Activated CD4-positive, alpha-beta T cell treated with anti-CD3 and anti-CD28 coated beads for 1 hour (primary cell): Measurements from ENCODE around the gene ARHGEF10L.

Source experiments
- DNase-seq: peaks from one replicate; pipeline ENCODE4 v3.0.0-alpha.2; 2020

ARHGEF10L gene

DNA sequence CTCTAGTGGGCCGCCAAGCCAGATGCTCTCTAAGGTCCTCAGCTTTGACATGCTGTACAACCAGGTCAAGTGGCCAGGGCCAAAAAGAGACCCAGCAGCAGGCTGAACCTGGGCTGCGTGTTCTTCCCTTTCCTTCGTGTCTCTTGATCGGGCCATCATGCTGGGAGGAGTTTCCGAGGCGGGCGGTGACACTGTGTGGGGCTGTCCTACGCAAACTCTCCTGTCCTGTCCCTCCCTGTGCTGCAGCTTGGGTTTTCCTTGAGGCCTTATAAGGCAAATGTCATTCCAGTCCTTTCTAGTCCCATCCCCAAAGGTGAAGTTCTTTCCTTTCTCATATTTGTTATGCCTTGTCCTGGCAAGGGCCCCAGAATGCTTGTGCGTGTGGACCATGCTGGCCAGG is 56.7 kb downstream of the ARHGEF10L start:
- DNase-seq, result no peak

DNA sequence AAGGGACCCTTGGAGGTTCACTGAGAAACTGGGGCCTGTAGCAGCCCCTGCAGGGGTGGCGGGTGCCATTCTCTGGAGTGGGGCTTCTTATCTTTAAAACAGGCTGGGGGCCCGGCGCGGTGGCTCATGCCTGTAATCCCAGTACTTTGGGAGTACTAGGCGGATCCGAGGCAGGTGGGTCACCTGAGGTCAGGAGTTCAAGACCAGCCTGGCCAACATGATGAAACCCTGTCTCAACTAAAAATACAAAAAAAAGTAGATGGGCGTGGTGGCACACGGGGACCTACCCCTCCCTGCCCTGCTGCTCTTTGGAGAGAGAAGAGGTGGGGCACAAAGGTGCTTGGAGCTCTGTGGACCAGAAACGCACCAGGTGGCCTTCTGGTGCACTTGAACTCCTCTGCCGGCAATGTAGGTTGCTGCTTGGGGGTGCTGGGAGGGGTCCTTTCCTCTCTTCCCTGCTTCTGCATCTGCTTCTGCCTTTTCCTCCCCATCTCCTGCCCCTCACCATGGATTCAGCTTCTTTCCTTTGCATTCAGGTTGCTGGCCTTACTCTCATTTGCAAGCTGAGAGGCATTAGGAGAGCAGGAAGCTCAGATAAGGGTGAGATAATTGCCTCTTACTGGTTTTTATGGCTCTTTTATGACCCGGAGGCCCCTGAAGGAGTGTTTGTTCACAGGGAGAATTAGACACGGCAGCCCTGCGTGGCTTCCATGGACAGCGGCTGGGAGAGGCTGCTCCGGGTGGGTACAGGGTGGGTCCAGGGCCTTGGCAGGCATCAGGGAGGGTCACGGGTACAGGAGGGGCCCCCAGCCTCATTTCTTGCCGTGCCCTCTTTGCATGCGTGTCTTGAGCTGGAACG is 57.4 kb downstream of the ARHGEF10L start:
- no peak for DNase-seq

DNA sequence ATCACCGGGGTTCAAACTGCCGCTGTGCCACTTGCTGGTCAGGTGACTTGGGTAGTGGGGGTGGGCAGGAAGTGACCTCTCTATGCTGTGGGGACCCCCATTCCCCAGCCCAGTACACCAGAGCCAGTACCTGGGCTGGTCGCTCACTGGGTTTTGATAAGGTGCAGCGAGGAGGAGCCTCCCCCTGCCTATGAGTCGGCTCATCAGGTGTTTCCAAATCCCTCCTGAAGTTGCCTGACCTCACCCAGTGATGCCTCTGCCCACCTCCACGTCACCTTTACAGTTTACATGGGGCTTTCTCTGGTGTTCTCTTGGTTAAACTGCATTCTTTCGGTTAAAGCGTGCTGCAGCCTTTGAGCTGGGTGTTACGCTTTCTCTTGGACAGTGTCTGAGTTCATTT is 58.2 kb downstream of the ARHGEF10L start:
- no peak for DNase-seq

DNA sequence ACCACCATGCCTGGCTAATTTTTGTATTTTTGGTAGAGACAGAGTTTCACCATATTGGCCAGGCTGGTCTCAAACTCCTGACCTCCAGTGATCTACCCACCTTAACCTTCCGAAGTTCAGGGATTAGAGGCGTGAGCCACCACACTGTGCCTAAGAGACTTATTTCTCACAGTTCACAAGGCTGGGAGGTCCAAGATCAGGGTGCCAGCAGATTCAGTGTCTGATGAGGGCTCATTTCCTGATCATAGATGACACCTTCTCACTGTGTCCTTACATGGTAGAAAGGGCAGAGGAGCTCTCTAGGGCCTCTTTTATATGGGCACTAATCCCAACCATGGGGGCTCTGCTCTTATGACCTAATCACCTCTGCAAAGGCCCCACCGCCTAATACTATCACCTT is 58.8 kb downstream of the ARHGEF10L start:
- DNase-seq, result no peak

DNA sequence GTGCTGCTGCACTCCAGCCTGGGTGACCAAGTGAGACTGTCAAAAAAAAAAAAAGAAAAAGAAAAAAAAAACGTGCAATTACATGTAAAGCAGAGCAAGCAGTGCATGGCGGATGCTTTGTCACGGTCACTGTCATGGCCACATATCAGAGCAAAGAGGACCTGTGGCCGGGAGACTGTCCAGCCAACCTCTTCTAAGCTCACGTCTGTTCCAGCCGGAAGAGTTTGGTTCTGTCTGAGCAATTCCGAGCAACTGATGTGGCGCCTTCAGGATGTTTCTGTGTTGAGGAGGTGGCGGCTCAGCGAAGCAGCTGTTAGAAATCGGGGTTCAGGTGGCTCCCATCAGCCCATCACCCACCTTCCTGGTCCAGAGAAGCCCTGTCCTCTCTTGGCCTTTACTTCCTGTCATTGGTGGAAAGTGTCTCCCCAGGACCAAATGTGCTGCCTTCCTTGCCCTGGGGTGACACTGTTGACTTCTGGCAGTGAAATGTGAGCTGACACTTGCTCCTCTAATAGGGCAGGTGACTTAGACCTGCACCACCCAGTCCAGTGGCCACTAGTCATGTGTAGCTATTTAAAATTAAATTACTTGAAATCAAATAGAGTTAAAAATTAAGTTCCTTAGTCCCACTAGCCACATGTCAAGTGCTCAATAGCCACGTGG is 59.9 kb downstream of the ARHGEF10L start:
- no peak for DNase-seq

DNA sequence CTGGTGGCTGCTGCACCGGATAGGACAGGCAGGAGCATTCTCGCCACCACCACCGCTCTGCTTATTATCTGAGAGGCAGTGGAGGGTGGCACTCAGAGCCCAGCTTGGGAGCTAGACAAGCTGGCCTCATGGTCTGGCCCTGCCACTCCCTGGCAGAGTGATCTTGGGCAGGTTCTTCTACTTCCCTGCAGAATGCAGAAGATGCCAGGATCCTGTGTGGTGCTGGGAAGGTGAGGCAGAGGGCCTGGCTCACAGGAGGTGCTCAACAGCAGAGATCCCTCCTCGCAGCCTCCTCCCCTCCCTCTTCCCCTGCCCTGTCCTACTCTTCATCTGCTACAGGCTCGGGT is 60.4 kb downstream of the ARHGEF10L start:
- DNase-seq, result no peak

DNA sequence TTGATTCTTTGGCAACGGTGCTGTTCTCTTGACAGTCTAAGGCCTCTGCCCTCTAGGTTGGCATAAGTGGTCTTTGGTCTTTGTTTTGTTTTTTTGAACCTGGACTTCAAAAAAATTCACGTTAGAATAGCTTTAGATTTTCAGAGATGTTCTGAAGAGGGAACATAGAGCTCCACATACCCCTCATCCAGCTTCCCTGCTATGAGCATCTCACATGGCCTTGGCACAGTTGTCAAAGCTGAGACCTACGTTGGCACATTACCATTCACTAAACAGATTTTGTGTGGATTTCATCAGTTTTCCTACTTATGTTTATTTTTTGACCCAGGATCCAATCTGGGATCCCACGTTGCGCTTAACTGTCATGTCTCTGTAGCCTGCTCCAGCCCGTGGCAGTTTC is 60.8 kb downstream of the ARHGEF10L start:
- no peak for DNase-seq

DNA sequence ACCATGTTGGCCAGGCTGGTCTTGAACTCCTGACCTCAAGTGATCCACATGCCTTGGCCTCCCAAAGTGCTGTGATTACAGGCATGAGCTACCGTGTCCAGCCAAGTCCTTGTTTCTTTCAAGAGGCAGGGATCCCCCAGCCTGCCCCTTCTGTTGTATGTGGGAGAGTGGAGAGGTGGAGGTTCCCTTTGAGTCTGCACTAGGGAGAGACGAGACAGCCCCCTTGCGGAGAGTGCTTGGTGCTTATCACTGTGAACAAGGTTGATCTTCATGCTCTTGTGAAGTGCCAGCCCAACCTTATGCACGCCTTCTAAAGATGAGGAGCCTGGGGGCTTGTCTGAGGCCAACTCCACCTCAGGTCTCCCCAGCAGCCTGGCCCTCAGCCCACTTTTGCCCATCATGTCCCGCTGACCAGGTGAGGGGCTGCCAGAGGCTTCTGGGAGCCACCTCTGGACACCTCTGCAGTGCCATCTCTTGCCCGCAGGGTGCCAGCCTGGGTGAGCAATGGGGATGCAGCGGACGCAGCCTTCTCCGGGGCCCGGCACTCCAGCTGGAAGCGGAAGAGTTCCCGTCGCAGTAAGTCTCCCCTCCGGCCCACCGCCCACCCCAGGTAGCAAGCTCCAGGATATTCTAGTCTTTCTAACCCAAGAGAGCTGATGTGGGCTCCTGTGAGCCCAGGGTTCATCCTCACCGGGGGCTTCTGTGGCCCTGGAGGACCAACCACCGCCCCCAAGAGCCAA is 62.3 kb downstream of the ARHGEF10L start:
- no peak for DNase-seq

DNA sequence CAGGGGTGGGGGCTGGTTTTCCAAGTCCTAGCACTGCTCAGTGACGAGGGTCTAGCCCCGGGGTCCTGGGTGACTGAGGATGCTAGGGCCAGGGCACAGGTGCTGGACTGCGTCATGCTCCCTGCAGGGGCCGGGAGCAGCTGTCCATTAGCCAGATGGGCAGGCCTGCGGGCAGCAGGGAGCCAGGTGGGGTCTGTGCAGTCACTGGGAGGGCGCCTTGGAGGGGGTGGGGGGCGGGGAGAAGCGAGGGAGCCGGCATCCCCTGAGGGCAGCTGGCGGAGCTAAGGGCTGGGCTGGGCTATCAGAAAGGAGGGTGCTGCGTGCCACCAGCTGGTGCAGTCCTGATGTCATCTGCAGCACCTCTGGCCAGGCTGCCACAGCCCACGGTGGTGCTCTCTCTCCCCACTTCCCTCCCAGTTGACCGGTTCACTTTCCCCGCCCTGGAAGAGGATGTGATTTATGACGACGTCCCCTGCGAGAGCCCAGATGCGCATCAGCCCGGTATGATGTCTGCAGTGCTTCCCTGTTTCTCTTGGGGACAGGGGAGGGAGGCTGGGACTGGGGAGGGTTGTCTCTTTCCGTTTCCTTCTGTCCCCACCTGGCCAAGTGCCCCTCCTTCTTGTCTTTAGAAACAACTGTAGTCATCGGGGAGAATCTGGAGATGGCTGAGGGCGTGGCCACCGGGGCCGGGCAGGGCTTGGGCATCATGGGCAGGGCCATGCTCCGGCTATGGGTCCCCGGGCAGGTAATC is 63.8 kb downstream of the ARHGEF10L start:
- DNase-seq, result no peak

DNA sequence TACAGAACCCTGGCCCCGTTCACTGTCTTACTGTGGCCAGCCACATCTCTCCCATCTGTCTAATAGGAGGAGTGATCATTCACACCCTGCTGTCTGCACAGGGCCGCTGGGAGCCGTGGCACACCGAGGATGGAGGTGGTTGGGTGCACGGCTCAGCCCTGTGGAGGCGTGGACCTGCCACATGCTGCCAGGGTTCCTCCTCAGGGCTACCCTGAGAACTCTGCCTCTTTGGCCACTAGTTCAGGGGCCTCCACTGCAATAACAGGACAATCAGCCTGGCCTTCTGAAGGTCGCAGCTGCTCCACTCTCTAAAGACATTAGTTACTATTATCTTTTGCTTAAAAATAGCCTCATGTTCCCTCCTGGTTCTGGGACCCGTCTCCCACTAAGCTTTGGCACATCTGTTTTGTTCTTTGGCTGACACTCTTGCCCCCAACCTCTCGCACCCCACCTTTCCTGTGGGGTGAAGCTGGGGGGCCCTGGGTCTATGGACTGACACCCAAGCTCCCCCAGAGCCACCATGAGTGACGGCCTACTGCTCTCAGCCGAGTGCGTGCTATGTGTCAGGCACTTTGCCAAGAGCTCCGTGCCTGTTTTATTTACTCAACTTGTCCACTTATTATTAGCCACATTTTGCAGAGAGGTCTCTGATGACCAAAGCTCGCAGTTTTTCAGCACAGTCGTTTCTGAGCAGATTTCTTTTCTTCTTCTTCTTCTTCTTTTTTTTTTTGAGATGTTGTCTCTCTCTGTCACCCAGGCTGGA is 66.3 kb downstream of the ARHGEF10L start:
- DNase-seq, result no peak

DNA sequence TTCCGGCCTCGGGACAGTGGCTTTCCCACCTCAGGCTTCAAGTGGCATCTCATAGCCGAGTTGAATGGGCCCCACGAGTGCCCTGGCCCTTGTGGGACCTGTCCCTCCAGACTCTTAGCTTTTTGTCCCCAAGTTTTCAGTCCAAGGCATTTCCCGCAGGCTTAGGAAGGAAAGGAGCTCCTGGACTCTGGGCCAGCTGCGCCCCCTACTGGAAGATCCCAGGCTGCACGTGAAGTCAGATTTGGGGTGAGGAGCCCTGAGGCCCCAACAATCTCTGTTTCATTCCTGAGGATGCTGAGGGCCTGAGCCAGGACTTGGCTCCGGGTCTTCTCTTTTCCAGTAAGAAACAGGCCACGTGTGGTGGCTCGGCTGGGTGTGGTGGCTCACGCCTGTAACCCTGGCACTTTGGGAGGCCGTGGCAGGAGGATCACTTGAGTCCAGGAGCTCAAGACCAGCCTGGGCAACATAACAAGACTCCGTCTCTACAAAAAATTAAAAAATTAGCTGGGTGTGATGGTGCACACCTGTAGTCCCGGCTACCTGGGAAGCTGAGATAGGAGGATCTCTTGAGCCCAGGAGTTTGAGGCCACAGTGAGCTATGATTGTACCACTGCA is 67.4 kb downstream of the ARHGEF10L start:
- no peak for DNase-seq

DNA sequence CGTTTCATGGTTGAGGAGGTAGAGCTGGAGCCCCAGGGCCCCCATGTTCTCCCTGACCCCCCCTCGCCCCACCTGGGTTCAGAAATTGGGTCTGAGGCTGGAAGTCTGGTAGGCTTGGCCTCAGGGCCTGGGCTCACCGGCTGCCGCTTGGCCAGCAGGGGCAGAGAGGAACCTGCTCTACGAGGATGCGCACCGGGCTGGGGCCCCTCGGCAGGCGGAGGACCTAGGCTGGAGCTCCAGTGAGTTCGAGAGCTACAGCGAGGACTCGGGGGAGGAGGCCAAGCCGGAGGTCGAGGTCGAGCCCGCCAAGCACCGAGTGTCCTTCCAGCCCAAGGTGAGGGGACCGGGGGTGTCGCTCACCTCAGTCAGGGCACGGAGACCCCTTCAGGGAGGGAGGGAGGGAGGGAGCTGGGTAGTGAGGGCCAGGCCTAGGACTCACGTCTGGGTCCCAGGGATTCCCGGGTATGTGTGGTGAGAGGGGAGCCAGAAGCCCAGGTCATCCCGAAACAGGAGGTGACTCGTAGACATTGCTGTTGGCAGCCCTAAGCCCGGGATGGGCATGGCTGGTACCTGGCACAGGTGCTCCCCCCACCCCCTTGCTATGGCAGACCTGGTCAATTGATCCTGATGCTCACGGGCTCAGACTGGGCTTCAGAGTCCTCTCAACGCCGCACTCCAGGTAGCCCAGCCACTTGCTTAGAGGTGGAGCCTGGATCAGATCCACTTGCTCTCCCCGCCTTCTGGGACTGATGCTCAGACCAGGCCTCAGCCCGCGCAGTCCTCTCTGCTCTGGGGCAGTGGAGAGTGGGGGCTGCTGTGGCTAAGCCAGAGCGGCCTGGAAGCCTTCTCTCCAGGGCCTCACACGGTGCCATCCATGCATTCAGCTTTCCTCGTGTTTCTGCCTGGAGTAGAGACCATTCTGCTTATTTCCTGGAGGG is 68.4 kb downstream of the ARHGEF10L start:
- DNase-seq, result no peak

DNA sequence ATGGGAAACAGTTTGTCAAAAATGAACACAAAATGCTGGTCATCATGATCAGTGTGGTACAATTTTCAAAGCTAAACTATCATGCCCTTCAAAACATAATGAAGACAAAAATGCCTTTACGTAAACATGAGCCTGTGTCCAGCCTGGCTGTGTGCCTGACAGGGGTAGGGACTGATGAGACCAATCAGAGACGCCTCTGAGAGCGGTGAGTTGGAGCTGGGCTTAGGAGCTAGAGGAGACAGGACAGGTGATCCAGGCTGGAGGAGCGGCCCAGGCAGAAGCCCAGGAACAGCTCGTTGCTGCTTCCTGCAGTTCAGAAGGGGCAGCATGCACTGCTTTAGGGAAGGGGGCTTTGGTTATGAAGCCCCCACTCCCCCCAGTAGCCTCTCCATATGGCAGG is 70.0 kb downstream of the ARHGEF10L start:
- DNase-seq, result no peak

DNA sequence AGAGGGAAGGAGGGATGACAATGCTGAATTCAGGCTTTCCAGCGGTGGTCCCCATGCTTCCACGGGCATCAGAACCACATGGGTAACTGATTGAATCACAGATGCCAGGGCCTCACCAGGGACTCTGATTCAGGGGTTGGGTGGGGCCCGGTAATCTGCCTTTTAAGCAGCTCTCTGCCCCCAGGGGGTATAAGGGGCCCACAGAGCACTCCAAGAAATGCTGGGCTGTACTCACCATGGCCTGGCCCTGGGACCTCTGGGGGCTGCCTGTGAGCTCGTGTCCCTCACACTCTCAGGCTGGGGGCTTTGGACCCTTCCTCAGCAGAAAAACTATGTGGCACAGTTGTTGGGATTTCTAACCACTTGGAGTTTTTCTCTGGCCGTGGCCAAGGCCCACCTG is 70.6 kb downstream of the ARHGEF10L start:
- DNase-seq, result no peak

DNA sequence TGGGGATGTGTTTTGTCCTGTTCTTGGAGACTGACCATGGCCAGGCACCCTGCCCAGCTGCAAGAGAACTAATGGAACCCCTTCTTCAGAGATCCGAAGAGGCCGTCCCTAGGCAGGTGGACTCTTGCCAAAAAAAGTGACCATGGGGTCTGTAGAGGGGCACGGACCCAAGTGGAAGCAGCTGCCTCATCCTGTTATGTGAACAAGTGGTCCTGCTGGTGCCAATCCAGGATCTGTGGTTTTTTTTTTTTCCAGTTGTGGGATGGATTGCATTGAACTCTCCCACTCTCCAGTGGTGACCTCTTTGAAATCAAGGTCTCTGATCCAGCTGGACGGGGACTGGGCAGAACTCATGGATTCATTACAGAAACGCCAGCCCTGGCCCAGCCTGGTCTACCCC is 71.2 kb downstream of the ARHGEF10L start:
- DNase-seq, result no peak

DNA sequence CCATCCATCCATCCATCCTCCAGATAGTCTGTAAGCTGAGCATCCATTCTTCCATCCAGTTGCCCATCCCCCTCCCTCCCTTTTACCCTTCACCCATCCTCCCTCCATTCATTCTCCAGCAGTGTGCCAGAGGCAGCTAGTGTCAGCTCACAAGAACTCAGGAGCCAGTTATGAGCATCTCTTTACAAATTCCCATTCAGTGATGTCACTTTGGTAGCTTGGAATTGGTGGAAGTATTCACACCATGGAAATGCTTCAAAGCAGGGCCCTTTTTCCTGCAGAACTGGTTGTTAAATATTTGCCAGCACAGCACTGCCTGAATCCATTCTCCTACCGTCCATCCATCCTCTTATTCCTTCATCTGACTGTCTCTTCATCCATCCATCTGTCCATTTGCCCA is 72.5 kb downstream of the ARHGEF10L start:
- no peak for DNase-seq

DNA sequence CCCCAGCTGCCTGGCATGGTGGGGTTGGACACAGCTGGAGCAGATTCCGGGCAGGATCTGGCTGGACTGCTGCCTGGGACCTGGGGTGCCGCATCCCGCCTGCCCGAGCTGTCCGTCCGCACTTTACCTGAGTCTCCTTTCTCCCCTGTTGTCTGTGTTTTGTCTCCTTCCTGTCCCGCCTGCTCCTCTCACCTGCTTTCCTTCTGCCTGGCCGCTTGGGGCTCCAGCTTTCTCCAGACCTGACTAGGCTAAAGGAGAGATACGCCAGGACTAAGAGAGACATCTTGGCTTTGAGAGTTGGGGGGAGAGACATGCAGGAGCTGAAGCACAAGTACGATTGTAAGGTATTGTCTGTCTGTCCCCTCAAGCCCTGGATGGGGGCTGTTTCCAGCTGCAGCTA is 73.3 kb downstream of the ARHGEF10L start:
- no peak for DNase-seq

DNA sequence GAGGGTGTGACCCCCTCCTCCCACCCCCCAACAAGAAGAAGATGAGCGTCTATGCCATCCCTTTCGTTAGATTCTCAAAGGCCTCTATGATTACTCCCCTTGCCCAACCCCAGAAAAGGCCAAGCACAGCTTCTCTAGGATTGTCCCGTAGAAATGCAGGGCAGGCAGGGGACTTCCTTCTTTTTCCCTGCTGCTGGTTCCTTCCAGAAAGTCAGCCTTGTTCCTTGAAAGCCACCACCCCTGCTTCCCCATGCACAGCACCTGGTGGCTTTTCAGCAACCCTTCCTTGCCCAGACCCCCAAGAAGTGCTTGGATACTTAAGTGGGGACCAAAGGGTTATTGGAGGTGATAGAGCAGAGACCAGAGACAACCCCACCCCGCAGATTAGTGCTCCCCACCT is 75.1 kb downstream of the ARHGEF10L start:
- DNase-seq, result no peak

DNA sequence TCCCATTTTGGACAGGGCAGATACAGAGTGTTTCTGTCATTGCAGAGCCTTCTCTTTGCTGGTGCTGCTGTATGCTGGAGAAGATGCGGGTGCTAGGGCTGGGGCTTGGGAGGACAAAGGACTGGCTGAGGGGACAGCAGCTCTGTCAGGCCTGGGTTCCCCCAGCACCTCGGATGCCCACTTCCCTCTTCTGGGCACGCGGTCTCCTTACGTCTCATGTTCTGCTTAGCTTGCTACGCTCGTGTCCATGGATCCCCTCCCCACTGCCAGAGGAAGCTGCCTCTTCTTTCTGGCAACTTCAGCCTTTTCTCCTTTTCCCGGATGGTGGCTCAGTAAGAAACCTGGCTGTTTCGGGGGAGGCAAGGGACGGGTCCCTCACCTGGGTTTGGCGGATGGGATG is 75.7 kb downstream of the ARHGEF10L start:
- DNase-seq, result no peak

DNA sequence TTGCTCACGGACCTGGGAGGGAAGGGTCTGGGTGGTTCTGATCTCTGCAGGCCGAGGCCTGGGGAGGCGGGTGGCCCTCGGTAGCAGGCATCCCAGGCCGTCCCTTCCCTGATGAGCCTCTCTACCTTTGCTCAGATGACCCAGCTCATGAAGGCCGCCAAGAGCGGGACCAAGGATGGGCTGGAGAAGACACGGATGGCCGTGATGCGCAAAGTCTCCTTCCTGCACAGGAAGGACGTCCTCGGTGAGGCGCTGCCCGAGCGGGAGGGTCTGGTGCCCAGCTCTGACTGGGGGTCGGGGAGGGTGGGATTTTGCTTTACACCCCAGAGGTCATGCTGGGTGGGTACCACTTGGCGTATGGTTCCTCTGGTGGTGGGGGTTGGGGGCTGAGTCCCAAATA is 76.5 kb downstream of the ARHGEF10L start:
- no peak for DNase-seq

DNA sequence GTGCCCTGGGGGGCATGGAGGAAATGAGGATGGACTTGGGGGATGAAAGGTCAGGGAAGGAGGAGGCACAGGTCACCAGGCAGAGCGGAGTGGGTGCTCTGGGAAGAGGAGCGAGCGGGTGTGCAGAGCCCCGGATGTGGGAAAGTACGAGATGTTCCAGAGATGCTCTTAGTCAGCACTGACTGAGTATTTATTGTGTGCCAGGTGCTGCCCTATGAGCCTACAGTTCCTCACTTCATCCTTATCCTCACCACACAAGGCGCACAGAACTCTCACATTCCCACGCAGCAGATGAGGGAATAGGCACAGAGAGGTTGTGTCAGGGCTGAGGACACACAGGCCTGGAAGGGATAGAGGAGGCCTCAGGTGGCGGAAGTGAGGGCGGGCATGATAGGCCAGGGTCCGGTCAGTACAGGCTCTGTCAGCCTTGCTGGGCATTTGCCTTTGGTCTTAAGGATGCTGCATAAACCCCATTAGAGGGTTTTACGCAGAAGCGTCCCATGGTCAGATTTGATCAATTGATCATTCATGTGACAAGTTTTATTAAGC is 77.3 kb downstream of the ARHGEF10L start:
- DNase-seq, result no peak
